SU-DHL-6 (cell line): ENCODE data around the gene PPP6R2.

Source experiments
- H2AFZ ChIP-seq: fragments of 200-600 bp; sonication (generic); 2 replicates; pipeline ENCODE4 v1.6.1; 2014; ENCODE audit warnings: low read depth, mild to moderate bottlenecking, moderate library complexity, mixed read lengths, antibody characterized with exemption, low read length; ENCODE audit not compliant: severe bottlenecking
- H3F3A ChIP-seq: fragments of 200-600 bp; shearing (Covaris generic); 2 replicates; pipeline ENCODE4 v1.6.0; 2016; ENCODE audit warnings: antibody characterized with exemption, mild to moderate bottlenecking; ENCODE audit not compliant: insufficient read depth
- H3K27ac ChIP-seq: fragments of 200-600 bp; sonication (generic); 2 replicates; pipeline ENCODE4 v1.5.1; 2016; ENCODE audit warnings: low read depth, mild to moderate bottlenecking, low read length, moderate library complexity, mixed read lengths
- H3K27me3 ChIP-seq: fragments of 200-600 bp; sonication (generic), shearing (Covaris generic); 2 replicates; pipeline ENCODE4 v1.6.0; 2014; ENCODE audit warnings: mild to moderate bottlenecking, low read length
- H3K36me3 ChIP-seq: fragments of 200-600 bp; sonication (generic); 2 replicates; pipeline ENCODE4 v1.6.1; 2014; ENCODE audit warnings: mild to moderate bottlenecking, low read length, mixed read lengths
- H3K4me2 ChIP-seq: fragments of 300-600, 200-600 bp; shearing (Covaris generic), sonication (generic); 2 replicates; pipeline ENCODE4 v1.6.0; 2014; ENCODE audit warnings: low read length, low read depth, mild to moderate bottlenecking; ENCODE audit not compliant: poor library complexity, severe bottlenecking
- H3K4me3 ChIP-seq: fragments of 200-600 bp; sonication (generic); 2 replicates; pipeline ENCODE4 v1.5.1; 2014; ENCODE audit warnings: antibody characterized with exemption, low read length, mild to moderate bottlenecking, mixed read lengths; ENCODE audit not compliant: insufficient read depth, poor library complexity, severe bottlenecking
- H3K79me2 ChIP-seq: fragments of 200-600 bp; sonication (generic); 2 replicates; pipeline ENCODE4 v1.6.1; 2014; ENCODE audit warnings: mild to moderate bottlenecking, low read length, moderate library complexity; ENCODE audit not compliant: insufficient read depth
- H3K9ac ChIP-seq: fragments of 200-600 bp; sonication (generic); 2 replicates; pipeline ENCODE4 v1.7.0; 2014; ENCODE audit warnings: mild to moderate bottlenecking, low read length
- H3K9me2 ChIP-seq: fragments of 200-600 bp; sonication (generic); replicated peaks from 2 replicates; pipeline ENCODE4 v1.6.1; 2014; ENCODE audit warnings: low read length; ENCODE audit not compliant: insufficient read depth
- H3K9me3 ChIP-seq: fragments of 200-600 bp; sonication (generic); 2 replicates; pipeline ENCODE4 v1.6.1; 2014; ENCODE audit warnings: low read length, mixed read lengths; ENCODE audit not compliant: insufficient read depth
- H4K20me1 ChIP-seq: fragments of 200-600 bp; sonication (generic); 2 replicates; pipeline ENCODE4 v1.6.1; 2014; ENCODE audit warnings: low read depth, mild to moderate bottlenecking, antibody characterized with exemption, low read length, moderate library complexity, mixed read lengths
- CTCF ChIP-seq: fragments of 200-600 bp; sonication (generic); IDR thresholded peaks from one replicate; pipeline ENCODE4 v1.5.1; 2017; ENCODE audit warnings: antibody characterized with exemption, mild to moderate bottlenecking, low read length, moderate library complexity; ENCODE audit not compliant: insufficient read depth, poor library complexity, severe bottlenecking
- EZH2phosphoT487 ChIP-seq: fragments of 200-600 bp; sonication (generic), shearing (Covaris generic); conservative IDR thresholded peaks from 2 replicates; pipeline ENCODE4 v1.6.1; 2018; ENCODE audit warnings: mild to moderate bottlenecking, antibody characterized with exemption, low read length, moderate library complexity, mixed read lengths

Gene PPP6R2

DNA sequence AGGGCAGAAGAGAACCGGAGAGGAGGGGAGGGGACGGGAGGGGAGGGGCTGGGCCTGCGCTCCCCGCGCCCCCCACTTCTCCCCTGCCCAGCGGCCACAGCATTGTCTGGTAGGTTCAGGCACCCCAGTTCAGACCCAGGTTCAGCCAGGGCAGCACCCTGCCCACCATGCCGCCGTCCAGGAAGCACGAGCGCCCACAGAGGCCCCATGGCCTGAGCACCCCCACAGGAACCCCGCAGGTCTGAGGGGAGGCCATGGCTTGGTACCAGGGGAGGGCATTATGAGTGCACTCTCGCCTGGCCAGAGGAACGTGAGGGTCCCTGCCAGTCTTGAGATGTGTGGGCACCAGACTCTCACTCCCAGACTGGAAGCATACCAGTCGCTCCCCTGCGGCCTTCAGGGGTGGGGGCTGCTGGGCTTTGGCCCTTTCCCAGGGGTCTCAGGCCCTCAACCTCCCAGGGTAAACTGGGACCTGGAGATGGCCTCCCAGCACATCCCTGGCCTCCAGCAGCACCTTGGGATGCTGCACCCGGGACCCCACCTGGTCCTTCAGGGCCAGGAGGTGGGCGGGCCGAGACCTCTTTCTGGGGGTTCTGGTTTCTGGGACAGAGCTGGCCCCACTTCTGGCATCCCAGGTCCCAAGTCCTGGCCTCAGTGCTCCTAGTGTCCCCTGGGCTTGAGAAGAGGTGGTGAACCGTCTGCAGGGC, 35.1 kb upstream of the PPP6R2 start:
- Histone ChIP-seq H4K20me1 (no peaks in the 10 kb centered on the region), H3F3A (peaks cover 34% of the 10 kb centered on the region), H3K36me3 (no peaks in the 10 kb centered on the region), H3K9ac (no peak overlapping the region), H3K79me2 (no peaks in the 10 kb centered on the region), H3K4me3 (no peak overlapping the region), H2AFZ (no peak overlapping the region), H3K9me2 (no peaks in the 10 kb centered on the region), H3K9me3 (no peaks in the 10 kb centered on the region), H3K27me3 (no peaks in the 10 kb centered on the region), H3K27ac (0 out of 2 replicates have a peak overlapping the region, but pooled peaks have one; percentile 22), H3K4me2 (no peak overlapping the region)
- TF ChIP-seq CTCF = no peak
- no peak for TF ChIP-seq EZH2phosphoT487

DNA sequence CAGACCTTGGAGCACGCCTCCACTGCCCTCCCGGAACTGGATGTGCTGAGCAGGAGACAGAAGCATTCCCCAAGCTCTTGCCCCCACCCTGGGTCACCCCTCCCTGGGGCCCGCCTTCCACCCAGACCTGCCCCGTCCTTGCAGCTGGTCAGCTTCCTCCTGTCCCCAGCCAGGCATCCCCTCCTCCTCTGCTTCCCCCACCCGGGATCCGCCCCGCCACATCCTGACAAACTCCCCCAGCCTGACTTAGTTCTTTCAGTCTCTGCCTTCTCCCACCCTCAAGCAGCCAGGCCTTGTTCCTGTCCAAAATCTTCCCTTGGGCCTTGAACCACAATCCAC, 34.6 kb upstream of the PPP6R2 start:
- H3K4me2 ChIP-seq = no peak overlapping the region
- H4K20me1 ChIP-seq = no peaks in the 10 kb centered on the region
- no peaks in the 10 kb centered on the region for H3K27me3 ChIP-seq
- H3K9me2 ChIP-seq = no peaks in the 10 kb centered on the region
- peaks cover 30% of the 10 kb centered on the region; the same call in 1 of the 2 replicates for H3F3A ChIP-seq
- H3K79me2 ChIP-seq = no peaks in the 10 kb centered on the region
- no peak overlapping the region for H3K9ac ChIP-seq
- TF ChIP-seq EZH2phosphoT487 = no peak
- no peak for TF ChIP-seq CTCF
- H3K9me3 ChIP-seq = no peaks in the 10 kb centered on the region
- H3K36me3 ChIP-seq = no peaks in the 10 kb centered on the region
- H3K27ac ChIP-seq = peak overlapping the region; percentile 23
- no peak overlapping the region for H3K4me3 ChIP-seq
- H2AFZ ChIP-seq = no peak overlapping the region

DNA sequence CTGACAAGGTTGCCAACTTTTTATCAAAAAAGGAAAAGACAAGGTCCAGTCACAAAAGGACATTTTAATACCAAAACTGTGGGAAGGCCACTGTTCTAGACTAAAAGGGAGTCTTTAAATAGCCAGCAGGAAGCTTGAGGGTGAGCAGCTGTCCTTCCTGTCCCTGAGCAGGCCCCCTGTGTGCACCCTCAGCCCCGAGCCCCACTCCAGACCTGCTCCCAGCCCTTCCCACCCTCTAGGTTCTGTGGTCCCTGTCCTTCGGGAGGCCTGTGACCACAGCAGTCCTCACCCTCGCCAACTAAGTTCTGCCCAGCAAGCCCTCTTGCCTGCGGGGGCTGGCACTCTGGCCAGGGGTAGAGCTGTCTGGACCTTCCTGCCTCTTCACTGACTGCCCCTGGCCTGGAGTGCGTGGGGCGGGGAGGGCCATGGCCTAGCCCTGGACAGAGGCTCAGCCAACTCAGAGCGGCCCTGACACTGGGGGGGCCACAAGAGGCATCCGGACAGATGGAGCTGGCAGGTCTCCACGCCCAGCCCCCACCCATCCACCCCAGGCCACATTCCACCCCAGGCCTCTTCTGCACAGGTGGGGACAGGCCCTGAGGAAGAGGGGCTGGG, 34.0 kb upstream of the PPP6R2 start:
- no peak overlapping the region for H3K9ac ChIP-seq
- H3K79me2 ChIP-seq = no peaks in the 10 kb centered on the region
- H3K4me2 ChIP-seq = no peak overlapping the region
- H3F3A ChIP-seq = peaks cover 24% of the 10 kb centered on the region; the same call in 1 of the 2 replicates
- no peaks in the 10 kb centered on the region for H3K36me3 ChIP-seq
- peak overlapping the region; percentile 23 for H3K27ac ChIP-seq
- H4K20me1 ChIP-seq = no peaks in the 10 kb centered on the region
- no peaks in the 10 kb centered on the region for H3K9me3 ChIP-seq
- H3K27me3 ChIP-seq = no peaks in the 10 kb centered on the region
- no peak overlapping the region for H2AFZ ChIP-seq
- no peak overlapping the region for H3K4me3 ChIP-seq
- H3K9me2 ChIP-seq = no peaks in the 10 kb centered on the region
- TF ChIP-seq EZH2phosphoT487 = no peak
- TF ChIP-seq CTCF = no peak
